H1 (cell line): ENCODE results near the gene CTIF. TPM values are rescaled to one million over a fixed set of nuclear protein-coding genes. Genes with fewer than 3 reads are reported as not detected.

Experiments
- CTCF ChIA-PET: fragments of 300-600 bp; sonication (Branson Sonifier 250); formaldehyde crosslinking; loops from one replicate; lab custom pipeline; 2021; ENCODE audit not compliant: partially characterized antibody; lab: Charles Lee
- POLR2A ChIA-PET: fragments of 300-600 bp; sonication (Branson Sonifier 250); formaldehyde crosslinking; loops from one replicate; lab custom pipeline; 2021; ENCODE audit warnings: inconsistent platforms; ENCODE audit not compliant: partially characterized antibody; lab: Charles Lee
- DNase-seq, 2 experiments: peaks; one replicate each; pipeline versions ENCODE4 v3.0.0 to v3.0.0-alpha.2; 2010 to 2022; ENCODE audit warnings: low spot score in 2 of 2, low read depth in 1 of 2, mixed read lengths in 1 of 2
- FAIRE-seq: peaks from 2 replicates; lab custom pipeline; 2011; peaks lifted over from hg19 to GRCh38; lab: Jason Lieb, UNC
- H2AFZ ChIP-seq: 2 replicates; pipeline ENCODE4 v1.8.1; 2012; ENCODE audit warnings: low read length, inconsistent platforms
- H2AK5ac ChIP-seq: 2 replicates; pipeline ENCODE4 v1.6.1; 2013; ENCODE audit warnings: low read depth, low read length
- H2BK120ac ChIP-seq: replicated peaks from 2 replicates; pipeline ENCODE3; 2013; ENCODE audit warnings: low read depth, low read length, inconsistent platforms
- H2BK12ac ChIP-seq: 2 replicates; pipeline ENCODE4 v1.6.1; 2013; ENCODE audit warnings: low read depth, low read length
- H2BK15ac ChIP-seq: 2 replicates; pipeline ENCODE4 v1.6.1; 2013; ENCODE audit warnings: low read length
- H2BK20ac ChIP-seq: 2 replicates; pipeline ENCODE4 v1.6.1; 2013; ENCODE audit warnings: low read length
- H2BK5ac ChIP-seq: 2 replicates; pipeline ENCODE4 v1.6.1; 2013; ENCODE audit warnings: low read depth, low read length
- H3K14ac ChIP-seq: 2 replicates; pipeline ENCODE4 v1.6.1; 2013; ENCODE audit warnings: inconsistent platforms; ENCODE audit not compliant: insufficient read length
- H3K18ac ChIP-seq: 2 replicates; pipeline ENCODE4 v1.6.1; 2013; ENCODE audit warnings: low read length; ENCODE audit errors: extremely low read depth
- H3K23ac ChIP-seq: 2 replicates; pipeline ENCODE4 v1.6.1; 2013; ENCODE audit warnings: inconsistent platforms; ENCODE audit not compliant: insufficient read length
- H3K23me2 ChIP-seq: 2 replicates; pipeline ENCODE4 v1.6.1; 2013; ENCODE audit warnings: low read depth, low read length
- H3K27ac ChIP-seq: 2 replicates; pipeline ENCODE4 v1.6.1; 2011; ENCODE audit warnings: low read depth, low read length, inconsistent platforms
- H3K27me3 ChIP-seq, 4 experiments: replicated peaks in 1 of 4; 1 replicate in 1 of 4; 2 replicates in 3 of 4; pipeline versions ENCODE4 v1.6.1 to v1.8.1; 2011 to 2013; ENCODE audit warnings: low read length in 3 of 4, mild to moderate bottlenecking in 3 of 4, inconsistent platforms in 2 of 4, mixed read lengths in 2 of 4, moderate library complexity in 1 of 4; ENCODE audit not compliant: control insufficient read depth in 3 of 4, insufficient read depth in 3 of 4; ENCODE audit errors: extremely low read depth in 1 of 4
- H3K36me3 ChIP-seq, 4 experiments: 2 replicates each; pipeline versions ENCODE4 v1.6.1 to v1.8.1; 2011 to 2013; ENCODE audit warnings: mild to moderate bottlenecking in 4 of 4, low read length in 3 of 4, moderate library complexity in 2 of 4, control low read depth in 1 of 4, inconsistent platforms in 1 of 4; ENCODE audit not compliant: insufficient read depth in 4 of 4, control insufficient read depth in 2 of 4
- H3K4ac ChIP-seq: replicated peaks from 2 replicates; pipeline ENCODE3; 2013; ENCODE audit warnings: low read length, low read depth, mixed read lengths, inconsistent platforms; ENCODE audit not compliant: insufficient read length
- H3K4me1 ChIP-seq, 4 experiments: replicated peaks in 1 of 4; 1 replicate in 1 of 4; 2 replicates in 3 of 4; pipeline versions ENCODE4 v1.6.1 to v1.8.1; 2011 to 2013; ENCODE audit warnings: low read length in 3 of 4, inconsistent platforms in 2 of 4, mixed read lengths in 1 of 4; ENCODE audit not compliant: insufficient read depth in 4 of 4, control insufficient read depth in 3 of 4
- H3K4me2 ChIP-seq, 2 experiments: 2 replicates each; pipeline versions ENCODE4 v1.6.1 to v1.8.1; 2011 to 2013; ENCODE audit warnings: low read depth in 2 of 2, low read length in 2 of 2, control low read depth in 1 of 2, inconsistent platforms in 1 of 2, mild to moderate bottlenecking in 1 of 2; ENCODE audit not compliant: insufficient read depth in 1 of 2
- H3K4me3 ChIP-seq, 4 experiments: fragments of 200-600, 300-600 bp in 1 of 4; sonication (generic), shearing (Covaris generic), sonication (Bioruptor Twin) in 1 of 4; 2 replicates each; pipeline versions ENCODE4 v1.5.1 to v1.8.1; 2011 to 2016; ENCODE audit warnings: low read length in 4 of 4, low read depth in 3 of 4, control low read depth in 2 of 4, inconsistent platforms in 2 of 4, mild to moderate bottlenecking in 2 of 4, mixed read lengths in 1 of 4, moderate library complexity in 1 of 4; ENCODE audit not compliant: insufficient read depth in 2 of 4; ENCODE audit errors: extremely low read depth in 1 of 4
- H3K56ac ChIP-seq: replicated peaks from 2 replicates; pipeline ENCODE3; 2013; ENCODE audit warnings: low read depth, mild to moderate bottlenecking, mixed read lengths, low read length, inconsistent platforms; ENCODE audit not compliant: insufficient read length
- H3K79me1 ChIP-seq: 2 replicates; pipeline ENCODE4 v1.6.1; 2013; ENCODE audit warnings: low read depth, low read length, control low read depth
- H3K79me2 ChIP-seq, 2 experiments: 2 replicates each; pipeline versions ENCODE4 v1.6.1 to v1.8.1; 2012 to 2013; ENCODE audit warnings: low read length in 2 of 2, mild to moderate bottlenecking in 2 of 2, inconsistent platforms in 1 of 2; ENCODE audit not compliant: insufficient read depth in 2 of 2, control insufficient read depth in 1 of 2
- H3K9ac ChIP-seq, 4 experiments: replicated peaks in 1 of 4; 1 replicate in 1 of 4; 2 replicates in 3 of 4; pipeline versions ENCODE4 v1.6.1 to v1.8.1; 2011 to 2013; ENCODE audit warnings: low read depth in 3 of 4, low read length in 3 of 4, control low read depth in 2 of 4, mild to moderate bottlenecking in 2 of 4, moderate library complexity in 2 of 4, inconsistent platforms in 1 of 4; ENCODE audit errors: extremely low read depth in 1 of 4
- H3K9me3 ChIP-seq, 2 experiments: 2 replicates each; pipeline versions ENCODE4 v1.6.1 to v1.8.1; 2012 to 2013; ENCODE audit warnings: mild to moderate bottlenecking in 2 of 2, moderate library complexity in 2 of 2, control low read depth in 1 of 2, inconsistent platforms in 1 of 2, low read depth in 1 of 2, low read length in 1 of 2, mixed read lengths in 1 of 2; ENCODE audit not compliant: insufficient read depth in 2 of 2
- H4K20me1 ChIP-seq, 2 experiments: replicated peaks in 1 of 2; 2 replicates each; pipeline versions ENCODE3 to v1.8.1; 2011 to 2013; ENCODE audit warnings: inconsistent platforms in 2 of 2, low read length in 2 of 2, mild to moderate bottlenecking in 1 of 2; ENCODE audit not compliant: insufficient read depth in 2 of 2, control insufficient read depth in 1 of 2
- H4K5ac ChIP-seq: 2 replicates; pipeline ENCODE4 v1.6.1; 2013; ENCODE audit warnings: low read length, low read depth, mixed read lengths, inconsistent platforms; ENCODE audit not compliant: insufficient read length
- H4K8ac ChIP-seq: 2 replicates; pipeline ENCODE4 v1.8.0; 2013; ENCODE audit warnings: mild to moderate bottlenecking, moderate library complexity, low read length, inconsistent platforms; ENCODE audit not compliant: insufficient read depth; ENCODE audit errors: extremely low read depth
- H4K91ac ChIP-seq: replicated peaks from 2 replicates; pipeline ENCODE3; 2013; ENCODE audit warnings: low read length, mixed read lengths, inconsistent platforms; ENCODE audit not compliant: insufficient read length
- CBX8 ChIP-seq: fragments of 300-800, 300-1000 bp; sonication (generic); IDR thresholded peaks from 2 replicates; pipeline ENCODE4 v1.7.1; 2016; ENCODE audit warnings: low read depth, low read length, borderline replicate concordance
- JUND ChIP-seq: IDR thresholded peaks from 2 replicates; pipeline ENCODE4 v1.6.1; 2011; ENCODE audit warnings: mild to moderate bottlenecking, improper control_type of control experiment, low read length
- KDM4A ChIP-seq: IDR thresholded peaks from one replicate; pipeline ENCODE4 v1.7.1; 2012; ENCODE audit warnings: low read depth, mild to moderate bottlenecking, moderate library complexity, low read length, inconsistent platforms; ENCODE audit not compliant: severe bottlenecking
- POLR2A ChIP-seq, 2 experiments: IDR thresholded peaks; 1 replicate in 1 of 2; 2 replicates in 1 of 2; pipeline ENCODE4 v1.6.1; 2011; ENCODE audit warnings: low read depth in 2 of 2, low read length in 2 of 2, mild to moderate bottlenecking in 2 of 2; ENCODE audit errors: control extremely low read depth in 1 of 2
- SIN3A ChIP-seq, 2 experiments: IDR thresholded peaks in 1 of 2; conservative IDR thresholded peaks in 1 of 2; 2 replicates each; pipeline ENCODE4 v1.6.1; 2011 to 2012; ENCODE audit warnings: low read length in 2 of 2, improper control_type of control experiment in 1 of 2, low read depth in 1 of 2, mild to moderate bottlenecking in 1 of 2
- SIX5 ChIP-seq: IDR thresholded peaks from 2 replicates; pipeline ENCODE4 v1.6.1; 2011; ENCODE audit warnings: mild to moderate bottlenecking, low read depth, low read length
- WGBS, 2 experiments: shearing (Covaris generic) in 1 of 2; methylation state at CpG; one replicate each; pipeline versions ENCODE4 v1.1.6 to v1.1.7; 2013 to 2015; ENCODE audit warnings: low lambda C conversion rate in 2 of 2, mixed read lengths in 2 of 2, inconsistent platforms in 1 of 2, low coverage in 1 of 2, missing lambda C conversion rate in 1 of 2; ENCODE audit not compliant: insufficient replicate concordance in 2 of 2, insufficient coverage in 1 of 2, insufficient read length in 1 of 2; ENCODE audit errors: extremely low coverage in 1 of 2, missing lambda C conversion rate in 1 of 2; 5-methylcytosine and 5-hydroxymethylcytosine counted together
- polyA plus RNA-seq, 7 experiments: library from polyadenylated mRNA; depleted of rRNA in 3 of 7; stranded (reverse) in 5 of 7; unstranded in 2 of 7; fragments of >200 nt in 5 of 7; fragments of 200-250 nt in 2 of 7; gene quantifications; 1 replicate in 5 of 7; 2 replicates in 1 of 7; 4 replicates in 1 of 7; pipeline versions ENCODE4 v1.2.1 to v1.2.3, GENCODE V29; 2011 to 2013; ENCODE audit warnings: missing spikeins in 2 of 7, mixed read lengths in 2 of 7
- total RNA-seq: library from RNA; stranded (reverse); fragmentation: NEBNext Ultra II Directional; extraction: Animal tissue kit (Norgen Biotek cat#: 25700); gene quantifications from 2 replicates; pipeline ENCODE4 v1.2.1, GENCODE V29; 2021

The CTIF gene
- total and polyA plus RNA-seq, 2 of the 8 experiments (the other 6 are each of a cell fraction or from before 2014, with no cell fraction given) = 9.0 to 17.8 TPM

GRCh38 chr18:48580066-48580465 lies 41.2 kb downstream of the CTIF start:
- H2BK15ac ChIP-seq = no peak overlapping the region; the same call in 1 of the 2 replicates
- ChIA-PET CTCF (interaction anchor here (0.8 kb wide), 1 partner anchor 60 kb away, joined by 4 read pairs; no protein-coding TSS in a partner anchor), POLR2A (no interaction called here)
- H2BK12ac ChIP-seq = no peak overlapping the region
- H3K4me1 ChIP-seq = peaks cover 3 to 8% (median 4%) of the 10 kb centered on the region in 4 experiments; a peak in 5 of 7 replicates
- no peak overlapping the region for H4K5ac ChIP-seq
- H2BK120ac ChIP-seq = no peak overlapping the region
- no peaks in the 10 kb centered on the region for H3K23me2 ChIP-seq
- H3K36me3 ChIP-seq = no peaks in the 10 kb centered on the region; a peak in 1 of 8 replicates
- no peak overlapping the region for H3K9ac ChIP-seq
- H2AK5ac ChIP-seq = no peak overlapping the region
- H3K14ac ChIP-seq = no peak overlapping the region
- H2BK5ac ChIP-seq = no peak overlapping the region
- no peak overlapping the region for H4K8ac ChIP-seq
- no peak overlapping the region for H4K91ac ChIP-seq
- H3K56ac ChIP-seq = no peak overlapping the region
- FAIRE-seq = no peak
- H2AFZ ChIP-seq = no peak overlapping the region
- H3K27ac ChIP-seq = no peak overlapping the region
- 86% methylated on average over 7 of the region's 7 CpGs; no CpG with 5 or more reads in 1 of the 2 experiments for WGBS, 2 experiments
- H3K79me1 ChIP-seq = peaks cover 10% of the 10 kb centered on the region
- no peaks in the 10 kb centered on the region for H3K27me3 ChIP-seq
- TF ChIP-seq SIX5 = no peak
- TF ChIP-seq CBX8 = no peak
- no peak for TF ChIP-seq KDM4A
- TF ChIP-seq JUND = no peak
- no peak for TF ChIP-seq POLR2A (IDR thresholded peaks at IDR 0.05; ENCODE audit: control extremely low read depth in 1 of 2, low read depth in 2 of 2, low read length in 2 of 2)
- TF ChIP-seq SIN3A (conservative IDR thresholded peaks at IDR 0.05 in 1 of 2, IDR thresholded peaks at IDR 0.05 in 1 of 2; ENCODE audit: low read depth in 1 of 2, low read length in 2 of 2) = no peak
- H4K20me1 ChIP-seq = peaks cover 0 to 4% of the 10 kb centered on the region in 2 experiments
- H3K4ac ChIP-seq = no peak overlapping the region
- 0 out of 4 replicates have a peak, but pooled peaks cover 0 to 5% of the 10 kb centered on the region in 2 experiments for H3K9me3 ChIP-seq
- DNase-seq = no peak
- no peak overlapping the region for H2BK20ac ChIP-seq
- H3K23ac ChIP-seq = no peak overlapping the region
- peaks cover 0 to 16% of the 10 kb centered on the region in 2 experiments; a peak in 1 of 4 replicates for H3K79me2 ChIP-seq
- H3K18ac ChIP-seq = no peak overlapping the region
- no peak overlapping the region for H3K4me2 ChIP-seq
- H3K4me3 ChIP-seq = no peak overlapping the region
